Measurements from ENCODE around the gene ZMIZ1.

DNA sequence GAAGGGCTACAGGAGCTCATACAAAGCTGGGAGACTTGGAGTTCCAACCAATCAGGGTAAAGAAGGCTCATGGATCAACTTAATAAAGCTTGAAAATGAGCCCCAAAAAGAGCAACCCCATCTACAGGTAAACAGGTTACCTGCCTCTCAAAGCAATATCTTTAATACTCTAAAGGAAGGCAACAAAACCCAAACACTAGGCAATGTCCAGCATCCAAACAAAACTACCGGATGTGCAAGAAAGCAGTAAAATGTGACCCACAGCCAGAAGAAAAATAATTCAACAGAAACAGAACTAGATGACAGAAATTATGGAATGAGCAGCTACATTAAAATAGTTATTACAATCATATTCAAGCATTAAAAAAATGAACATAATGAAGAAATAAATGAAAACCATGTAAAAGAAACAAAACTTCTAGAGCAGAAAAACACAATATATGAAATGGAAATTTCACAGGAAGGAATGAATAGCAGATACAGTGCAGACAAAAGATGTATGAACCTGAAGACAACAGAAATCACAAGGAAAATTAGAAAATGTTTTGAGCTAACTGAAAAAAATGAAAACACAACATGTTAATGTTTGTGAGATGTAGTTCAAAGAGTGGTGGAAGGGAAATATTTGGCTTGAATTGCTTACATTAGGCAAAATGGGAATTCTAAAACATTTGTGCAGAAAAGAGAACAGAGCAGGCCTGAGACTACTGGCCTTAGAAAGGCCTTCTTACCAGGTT lies 30.5 kb upstream of the ZMIZ1 start:
- TF ChIP-seq, protein P1, sequence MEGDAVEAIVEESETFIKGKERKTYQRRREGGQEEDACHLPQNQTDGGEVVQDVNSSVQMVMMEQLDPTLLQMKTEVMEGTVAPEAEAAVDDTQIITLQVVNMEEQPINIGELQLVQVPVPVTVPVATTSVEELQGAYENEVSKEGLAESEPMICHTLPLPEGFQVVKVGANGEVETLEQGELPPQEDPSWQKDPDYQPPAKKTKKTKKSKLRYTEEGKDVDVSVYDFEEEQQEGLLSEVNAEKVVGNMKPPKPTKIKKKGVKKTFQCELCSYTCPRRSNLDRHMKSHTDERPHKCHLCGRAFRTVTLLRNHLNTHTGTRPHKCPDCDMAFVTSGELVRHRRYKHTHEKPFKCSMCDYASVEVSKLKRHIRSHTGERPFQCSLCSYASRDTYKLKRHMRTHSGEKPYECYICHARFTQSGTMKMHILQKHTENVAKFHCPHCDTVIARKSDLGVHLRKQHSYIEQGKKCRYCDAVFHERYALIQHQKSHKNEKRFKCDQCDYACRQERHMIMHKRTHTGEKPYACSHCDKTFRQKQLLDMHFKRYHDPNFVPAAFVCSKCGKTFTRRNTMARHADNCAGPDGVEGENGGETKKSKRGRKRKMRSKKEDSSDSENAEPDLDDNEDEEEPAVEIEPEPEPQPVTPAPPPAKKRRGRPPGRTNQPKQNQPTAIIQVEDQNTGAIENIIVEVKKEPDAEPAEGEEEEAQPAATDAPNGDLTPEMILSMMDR (IDR thresholded peaks at IDR 0.05), result no peak
- no peak for TF ChIP-seq POLR2A (IDR thresholded peaks at IDR 0.05)

All from body of pancreas (tissue), 4 donors.